K562 (cell line): ENCODE measurements around the gene OBSL1. TPM values are rescaled to one million over a fixed set of nuclear protein-coding genes. Genes with fewer than 3 reads are reported as not detected.

Source experiments
- ATAC-seq: fragments of 200-7000 bp; cut with Tn5 transposase; 3 replicates; pipeline ENCODE4 v1.9.1; 2020; ENCODE audit warnings: moderate library complexity
- BruUV-seq: library from RNA; stranded (reverse); fragments of 400-500 nt; replicated peaks from 2 replicates; lab custom pipeline; 2021; lab: Mats Ljungman, UMichigan
- CTCF ChIA-PET: fragments of 300-600 bp; formaldehyde crosslinking; extraction: SDS; loops from one replicate; lab custom pipeline; 2021; ENCODE audit warnings: low intra/inter-chr PET ratio; lab: Yijun Ruan, JAX
- POLR2A ChIA-PET: fragments of 300-600, 350-650 bp; sonication (Branson Sonifier 250); formaldehyde crosslinking; extraction: SDS; loops from one replicate; lab custom pipeline; 2021; ENCODE audit warnings: antibody characterized with exemption, inconsistent platforms; lab: Yijun Ruan, JAX
- DNase-seq, 4 experiments: peaks; one replicate each; pipeline versions ENCODE4 v3.0.0 to v3.0.0-alpha.2; 2011 to 2018; ENCODE audit warnings: low spot score in 3 of 4, mixed read lengths in 3 of 4; ENCODE audit errors: extremely low read depth in 1 of 4
- FAIRE-seq: peaks from 2 replicates; lab custom pipeline; 2011; peaks lifted over from hg19 to GRCh38; lab: Jason Lieb, UNC
- H2AFZ ChIP-seq: 2 replicates; pipeline ENCODE4 v1.6.0; 2011; ENCODE audit warnings: low read depth, low read length, control low read depth, inconsistent platforms
- H3K27ac ChIP-seq: fragments of 200-600 bp; 3 replicates; pipeline ENCODE4 v1.8.0; 2011; ENCODE audit warnings: low read depth, mild to moderate bottlenecking, control low read depth, inconsistent platforms, low read length, moderate library complexity, mixed read lengths; ENCODE audit errors: extremely low read depth
- H3K27me3 ChIP-seq, 2 experiments: fragments of 300-600 bp in 1 of 2; 2 replicates in 1 of 2; 3 replicates in 1 of 2; pipeline versions ENCODE4 v1.6.0 to v1.8.0; 2011; ENCODE audit warnings: inconsistent platforms in 2 of 2, low read length in 2 of 2, mild to moderate bottlenecking in 1 of 2, mixed read lengths in 1 of 2, moderate library complexity in 1 of 2; ENCODE audit not compliant: control insufficient read depth in 2 of 2, insufficient read depth in 2 of 2
- H3K36me3 ChIP-seq: fragments of 300-600 bp; 3 replicates; pipeline ENCODE4 v1.8.0; 2011; ENCODE audit warnings: mild to moderate bottlenecking, low read length, inconsistent platforms; ENCODE audit not compliant: control insufficient read depth, insufficient read depth
- H3K4me1 ChIP-seq, 2 experiments: fragments of 200-600 bp in 1 of 2; replicated peaks in 1 of 2; 2 replicates in 1 of 2; 3 replicates in 1 of 2; pipeline versions ENCODE4 v1.5.1 to v1.8.0; 2011; ENCODE audit warnings: inconsistent platforms in 2 of 2, low read length in 2 of 2, mild to moderate bottlenecking in 1 of 2, mixed read lengths in 1 of 2, moderate library complexity in 1 of 2; ENCODE audit not compliant: control insufficient read depth in 2 of 2, insufficient read depth in 2 of 2
- H3K4me2 ChIP-seq: 2 replicates; pipeline ENCODE4 v1.6.1; 2011; ENCODE audit warnings: low read length, control low read depth, inconsistent platforms, mixed read lengths; ENCODE audit not compliant: insufficient read depth
- H3K4me3 ChIP-seq: fragments of 200-600 bp; sonication (generic), shearing (Covaris generic); 2 replicates; pipeline ENCODE4 v1.5.1; 2016; ENCODE audit warnings: control low read depth, inconsistent platforms
- H3K79me2 ChIP-seq: fragments of 200-600 bp; 3 replicates; pipeline ENCODE4 v1.8.0; 2011; ENCODE audit warnings: low read length, inconsistent platforms; ENCODE audit not compliant: control insufficient read depth, insufficient read depth
- H3K9ac ChIP-seq, 2 experiments: 2 replicates each; pipeline versions ENCODE4 v1.6.0 to v1.6.1; 2011; ENCODE audit warnings: low read depth in 2 of 2, low read length in 2 of 2, control low read depth in 1 of 2, inconsistent platforms in 1 of 2, mild to moderate bottlenecking in 1 of 2, mixed read lengths in 1 of 2; ENCODE audit not compliant: insufficient read depth in 1 of 2
- H3K9me1 ChIP-seq: one replicate; pipeline ENCODE4 v1.6.0; 2011; ENCODE audit warnings: inconsistent platforms, mild to moderate bottlenecking, low read length, moderate library complexity; ENCODE audit not compliant: control insufficient read depth, insufficient read depth
- H3K9me3 ChIP-seq: replicated peaks from 2 replicates; pipeline ENCODE4 v1.5.1; 2011; ENCODE audit warnings: low read depth, low read length, inconsistent platforms; ENCODE audit not compliant: control insufficient read depth, insufficient read depth
- H4K20me1 ChIP-seq: replicated peaks from 2 replicates; pipeline ENCODE4 v1.6.1; 2011; ENCODE audit warnings: low read length, inconsistent platforms, mixed read lengths; ENCODE audit not compliant: control insufficient read depth, insufficient read depth
- ARID1B ChIP-seq: fragments of 450-650 bp; IDR thresholded peaks from 2 replicates; pipeline ENCODE4 v1.6.1; 2016; ENCODE audit warnings: antibody characterized with exemption, mild to moderate bottlenecking, inconsistent platforms
- CCNT2 ChIP-seq: IDR thresholded peaks from 2 replicates; pipeline ENCODE4 v1.6.1; 2011; ENCODE audit warnings: borderline replicate concordance, low read depth, mild to moderate bottlenecking, moderate library complexity, mixed read lengths, low read length; ENCODE audit not compliant: insufficient read length; ENCODE audit errors: extremely low read depth
- EP300 ChIP-seq: IDR thresholded peaks from 2 replicates; pipeline ENCODE4 v1.6.1; 2012; ENCODE audit warnings: low read length, improper control_type of control experiment
- FOSL1 ChIP-seq: fragments of 200-800 bp; sonication (Bioruptor generic); conservative IDR thresholded peaks from 2 replicates; pipeline ENCODE4 v1.6.1; 2016; ENCODE audit warnings: missing genetic modification characterization, missing compliant biosample characterization
- GABPB1 ChIP-seq: sonication (generic); formaldehyde crosslinking; IDR thresholded peaks from 2 replicates; pipeline ENCODE4 v1.8.0; 2022; ENCODE audit warnings: mild to moderate bottlenecking, missing genetic modification reagents
- GATA2 ChIP-seq: sonication (generic); formaldehyde crosslinking; IDR thresholded peaks from 2 replicates; pipeline ENCODE4 v1.4.0; 2020; ENCODE audit warnings: mild to moderate bottlenecking, missing genetic modification reagents
- HLTF ChIP-seq: fragments of 450-650 bp; IDR thresholded peaks from 2 replicates; pipeline ENCODE4 v1.6.1; 2016
- KDM1A ChIP-seq, 2 experiments: fragments of 450-650 bp; IDR thresholded peaks; 2 replicates each; pipeline ENCODE4 v1.6.1; 2016; ENCODE audit warnings: mild to moderate bottlenecking in 2 of 2
- NRF1 ChIP-seq, 2 experiments: fragments of 450-650 bp; IDR thresholded peaks in 1 of 2; conservative IDR thresholded peaks in 1 of 2; 2 replicates each; pipeline ENCODE4 v1.6.1; 2014; ENCODE audit warnings: mild to moderate bottlenecking in 2 of 2
- PHF8 ChIP-seq: fragments of 200-600 bp; sonication (generic); IDR thresholded peaks from 2 replicates; pipeline ENCODE4 v1.6.1; 2012; ENCODE audit warnings: mixed run types, mild to moderate bottlenecking, inconsistent platforms, low read length, moderate library complexity, borderline replicate concordance
- POLR3A ChIP-seq: IDR thresholded peaks from 2 replicates; pipeline ENCODE4 v1.6.1; 2011; ENCODE audit warnings: borderline replicate concordance, mild to moderate bottlenecking, moderate library complexity; ENCODE audit not compliant: insufficient read length, insufficient read depth; ENCODE audit errors: extremely low read depth
- RBBP5 ChIP-seq: fragments of 200-600 bp; sonication (generic); IDR thresholded peaks from 2 replicates; pipeline ENCODE4 v1.6.1; 2012; ENCODE audit warnings: borderline replicate concordance, mild to moderate bottlenecking, low read length, control low read depth, inconsistent platforms; ENCODE audit not compliant: insufficient read depth, poor library complexity, severe bottlenecking
- RBFOX2 ChIP-seq: fragments of 200-400 bp; formaldehyde crosslinking; IDR thresholded peaks from 2 replicates; pipeline ENCODE4 v1.6.1; 2017; ENCODE audit warnings: low read depth, mild to moderate bottlenecking, low read length, moderate library complexity
- TGIF2 ChIP-seq: sonication (generic); formaldehyde crosslinking; IDR thresholded peaks from 2 replicates; pipeline ENCODE4 v1.8.1; 2022; ENCODE audit warnings: mild to moderate bottlenecking, missing genetic modification reagents, moderate library complexity
- WGBS: fragments of 100-300 bp; shearing (Covaris generic); methylation state at CpG from one replicate; pipeline ENCODE4 v1.1.6; 2016; ENCODE audit warnings: low coverage, mixed read lengths; ENCODE audit not compliant: insufficient coverage; ENCODE audit errors: missing lambda C conversion rate; 5-methylcytosine and 5-hydroxymethylcytosine counted together
- in situ Hi-C: fragments of 300-500 bp; cut with MboI; formaldehyde crosslinking; loops from 4 replicates; pipeline ENCODE4 v1.15.0; 2018; ENCODE audit warnings: inconsistent platforms, mixed read lengths
- intact Hi-C: fragments of 100-400 bp; cut with micrococcal nuclease; formaldehyde crosslinking; loops from 2 replicates; pipeline ENCODE4 v1.14.2; 2022
- polyA plus RNA-seq, 8 experiments: library from polyadenylated mRNA; depleted of rRNA in 4 of 8; stranded (reverse) in 5 of 8; unstranded in 3 of 8; fragments of >200 nt; fragmentation: Nextera tagmentation in 2 of 8; fragmentation: Illumina TruSeq in 1 of 8; extraction: Ambion mirVana in 2 of 8; extraction: Trizol in 1 of 8; gene quantifications; 2 replicates each; pipeline versions ENCODE4 v1.2.1 to v1.2.3, GENCODE V29; 2011 to 2014; ENCODE audit warnings: inconsistent platforms in 1 of 8, missing spikeins in 1 of 8
- total RNA-seq, 7 experiments: library from RNA; depleted of rRNA in 6 of 7; stranded (reverse); fragments of >200 nt in 6 of 7; fragmentation: Illumina TruSeq in 2 of 7; extraction: Trizol in 2 of 7; gene quantifications; 2 replicates each; pipeline versions ENCODE4 v1.2.1 to v1.2.3, GENCODE V29; 2011 to 2021; ENCODE audit warnings: low replicate concordance in 1 of 7
- TF ChIP-seq, protein P1 (sequence below): fragments of 250-450 bp; sonication (Bioruptor Pico); IDR thresholded peaks from 2 replicates; pipeline ENCODE4 v1.8.0; 2021; ENCODE audit warnings: borderline replicate concordance, mild to moderate bottlenecking, moderate library complexity; ENCODE audit not compliant: poor library complexity, severe bottlenecking
- TF ChIP-seq, protein P2 (sequence below): sonication (generic); formaldehyde crosslinking; IDR thresholded peaks from 2 replicates; pipeline ENCODE4 v1.8.0; 2022; ENCODE audit warnings: mild to moderate bottlenecking, low read depth, missing genetic modification reagents
- TF ChIP-seq, protein P3 (sequence below): sonication (generic); formaldehyde crosslinking; IDR thresholded peaks from 2 replicates; pipeline ENCODE4 v1.9.0; 2022; ENCODE audit warnings: mild to moderate bottlenecking, missing genetic modification reagents
- TF ChIP-seq, protein P4 (sequence below): sonication (generic); IDR thresholded peaks from 2 replicates; pipeline ENCODE4 v1.6.1; 2016

The OBSL1 gene
- total and polyA plus RNA-seq, 9 of the 15 experiments (the other 6 are each of a cell fraction or from before 2014, with no cell fraction given), result 1.2 to 26.6 (median 8.6) TPM

DNA sequence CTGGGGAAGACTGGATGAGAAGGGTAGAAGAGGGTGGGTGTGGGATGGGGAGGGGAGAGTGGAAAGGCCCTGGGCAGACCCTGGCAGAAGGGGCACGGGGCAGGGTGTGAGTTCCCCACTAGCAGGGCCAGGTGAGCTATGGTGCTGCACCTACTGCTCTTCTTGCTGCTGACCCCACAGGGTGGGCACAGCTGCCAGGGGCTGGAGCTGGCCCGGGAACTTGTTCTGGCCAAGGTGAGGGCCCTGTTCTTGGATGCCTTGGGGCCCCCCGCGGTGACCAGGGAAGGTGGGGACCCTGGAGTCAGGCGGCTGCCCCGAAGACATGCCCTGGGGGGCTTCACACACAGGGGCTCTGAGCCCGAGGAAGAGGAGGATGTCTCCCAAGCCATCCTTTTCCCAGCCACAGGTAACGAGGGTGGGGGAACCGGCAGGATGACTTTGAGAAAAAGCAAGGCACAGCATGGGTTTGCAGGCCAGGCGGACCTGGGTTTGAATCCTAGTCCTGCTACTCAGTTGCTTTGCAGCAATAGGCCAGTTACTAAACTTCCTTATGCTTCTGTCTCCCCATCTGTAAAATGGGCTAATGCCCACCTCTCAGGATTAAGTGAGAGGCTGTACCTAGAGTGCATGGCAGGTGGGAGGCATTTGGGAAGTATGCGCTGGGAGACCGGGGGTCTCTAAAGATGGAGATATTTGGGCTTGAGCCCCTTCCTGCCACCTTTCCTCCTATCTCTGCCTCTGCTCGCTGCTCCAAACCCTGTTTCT is 1.1 kb upstream of the OBSL1 start, which contains the start of gene INHA:
Gene INHA (plus strand): TSS at position 74 of the 765 bp plus-strand sequence. CDS start 65 bp downstream, at position 139.
- Histone ChIP-seq H3K27me3 (no peaks in the 10 kb centered on the region), H3K4me1 (peaks cover 34 to 66% of the 10 kb centered on the region in 2 experiments; a peak in 4 of 5 replicates), H3K9me1 (no peaks in the 10 kb centered on the region), H3K4me3 (peak within 1 kb of the TSS; percentile 47), H3K79me2 (peaks cover 7% of the 10 kb centered on the region), H3K9me3 (no peaks in the 10 kb centered on the region), H2AFZ (peak within 1 kb of the TSS; percentile 68), H3K36me3 (peaks cover 8% of the 10 kb centered on the region; the same call in 1 of the 3 replicates), H4K20me1 (no peaks in the 10 kb centered on the region), H3K4me2 (peak within 1 kb of the TSS; percentile 79), H3K27ac (peak within 1 kb of the TSS; percentile 90), H3K9ac (peak within 1 kb of the TSS; percentile 81 to 94)
- ChIA-PET CTCF (no interaction called here), POLR2A (interaction anchor here (2.3 to 2.5 kb wide), 2 partner anchors 10 to 24 kb away, joined by 9 to 12 read pairs; partner anchors contain the start of gene STK11IP)
- ATAC-seq (no peak), DNase-seq (no peak), FAIRE-seq (no peak)
- BruUV-seq, result no TSS peak
- intact Hi-C loops (no loop called here), in situ Hi-C loops (no loop called here)
- WGBS, result 53% methylated on average over 10 of the region's 13 CpGs
- TF ChIP-seq, protein P1, sequence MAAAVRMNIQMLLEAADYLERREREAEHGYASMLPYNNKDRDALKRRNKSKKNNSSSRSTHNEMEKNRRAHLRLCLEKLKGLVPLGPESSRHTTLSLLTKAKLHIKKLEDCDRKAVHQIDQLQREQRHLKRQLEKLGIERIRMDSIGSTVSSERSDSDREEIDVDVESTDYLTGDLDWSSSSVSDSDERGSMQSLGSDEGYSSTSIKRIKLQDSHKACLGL, result no peak
- peak; percentile 9; the same call in 1 of the 2 replicates for TF ChIP-seq FOSL1
- peak; percentile 4 to 9; a peak in 1 of 4 replicates for TF ChIP-seq NRF1 (conservative IDR thresholded peaks at IDR 0.05 in 1 of 2, IDR thresholded peaks at IDR 0.05 in 1 of 2)
- TF ChIP-seq, protein P2, sequence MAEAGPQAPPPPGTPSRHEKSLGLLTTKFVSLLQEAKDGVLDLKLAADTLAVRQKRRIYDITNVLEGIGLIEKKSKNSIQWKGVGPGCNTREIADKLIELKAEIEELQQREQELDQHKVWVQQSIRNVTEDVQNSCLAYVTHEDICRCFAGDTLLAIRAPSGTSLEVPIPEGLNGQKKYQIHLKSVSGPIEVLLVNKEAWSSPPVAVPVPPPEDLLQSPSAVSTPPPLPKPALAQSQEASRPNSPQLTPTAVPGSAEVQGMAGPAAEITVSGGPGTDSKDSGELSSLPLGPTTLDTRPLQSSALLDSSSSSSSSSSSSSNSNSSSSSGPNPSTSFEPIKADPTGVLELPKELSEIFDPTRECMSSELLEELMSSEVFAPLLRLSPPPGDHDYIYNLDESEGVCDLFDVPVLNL (CRISPR knock-in tag), result no peak
- TF ChIP-seq CCNT2, result no peak
- TF ChIP-seq, protein P3, sequence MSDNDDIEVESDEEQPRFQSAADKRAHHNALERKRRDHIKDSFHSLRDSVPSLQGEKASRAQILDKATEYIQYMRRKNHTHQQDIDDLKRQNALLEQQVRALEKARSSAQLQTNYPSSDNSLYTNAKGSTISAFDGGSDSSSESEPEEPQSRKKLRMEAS, result peak; percentile 8; the same call in 1 of the 2 replicates
- TF ChIP-seq KDM1A (IDR thresholded peaks at IDR 0.05), result peak in 1 of 2 experiments; percentile 45; a peak in 1 of 4 replicates
- TF ChIP-seq RBBP5, result peak; percentile 48
- TF ChIP-seq GABPB1 (CRISPR knock-in tag), result no peak
- TF ChIP-seq, protein P4, sequence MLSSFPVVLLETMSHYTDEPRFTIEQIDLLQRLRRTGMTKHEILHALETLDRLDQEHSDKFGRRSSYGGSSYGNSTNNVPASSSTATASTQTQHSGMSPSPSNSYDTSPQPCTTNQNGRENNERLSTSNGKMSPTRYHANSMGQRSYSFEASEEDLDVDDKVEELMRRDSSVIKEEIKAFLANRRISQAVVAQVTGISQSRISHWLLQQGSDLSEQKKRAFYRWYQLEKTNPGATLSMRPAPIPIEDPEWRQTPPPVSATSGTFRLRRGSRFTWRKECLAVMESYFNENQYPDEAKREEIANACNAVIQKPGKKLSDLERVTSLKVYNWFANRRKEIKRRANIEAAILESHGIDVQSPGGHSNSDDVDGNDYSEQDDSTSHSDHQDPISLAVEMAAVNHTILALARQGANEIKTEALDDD, result no peak
- TF ChIP-seq TGIF2 (CRISPR knock-in tag), result no peak
- no peak for TF ChIP-seq EP300
- TF ChIP-seq GATA2 (CRISPR knock-in tag), result no peak
- TF ChIP-seq ARID1B, result no peak
- TF ChIP-seq POLR3A, result no peak
- TF ChIP-seq PHF8, result no peak; the same call in 1 of the 2 replicates
- no peak for TF ChIP-seq HLTF
- TF ChIP-seq RBFOX2, result peak; percentile 12; the same call in 1 of the 2 replicates
